Right ventricle myocardium superior (tissue), 1 donor: Measurements from ENCODE around the gene RNF41. TPM values are rescaled to one million over a fixed set of nuclear protein-coding genes. Genes with fewer than 3 reads are reported as not detected.
A peak's percentile ranks its signal among the peaks of the same experiment; 100 is the strongest.

Experiments
- ATAC-seq: fragments of 200-7000 bp; cut with Tn5 transposase; one replicate; pipeline ENCODE4 v1.9.1; 2020; ENCODE audit warnings: mild to moderate bottlenecking; ENCODE audit not compliant: poor library complexity
- DNase-seq: peaks from one replicate; pipeline ENCODE4 v3.0.0-alpha.2; 2020
- intact Hi-C: fragments of 100-400 bp; cut with DNase I; formaldehyde crosslinking; loops from one replicate; pipeline ENCODE4 v1.11.2; 2022
- total RNA-seq: library from RNA; stranded (reverse); fragmentation: NEBNext Ultra II Directional; extraction: Animal tissue kit (Norgen Biotek cat#: 25700); gene quantifications from one replicate; pipeline ENCODE4 v1.2.1, GENCODE V29; 2021
- donor health status: DM: no; HTN: yes; CAD: no; lungs with severe emphysema.

Gene RNF41
- total RNA-seq, 1 donor from 2014 or later = 48.1 TPM

GRCh38 chr12:56252649-56253048, 30.9 kb upstream of the RNF41 start:
- intact Hi-C loops = no loop called here
- ATAC-seq (no peak), DNase-seq (no peak)

- intact Hi-C loops = no loop called here
- no peak for DNase-seq
- no peak for ATAC-seq
Observed at GRCh38 chr12:56248711-56249110, 27.0 kb upstream of the RNF41 start.

- peak; percentile 30 for DNase-seq
- intact Hi-C loops = no loop called here
- no peak for ATAC-seq
Observed at GRCh38 chr12:56247923-56248322, 26.2 kb upstream of the RNF41 start.

GRCh38 chr12:56244494-56244893, 22.8 kb upstream of the RNF41 start:
- DNase-seq = no peak
- intact Hi-C loops = no loop called here
- ATAC-seq = no peak

- intact Hi-C loops = no loop called here
- no peak for DNase-seq
- ATAC-seq = peak; percentile 48
Observed at GRCh38 chr12:56243731-56244181, 22.0 kb upstream of the RNF41 start.

- intact Hi-C loops = no loop called here
- ATAC-seq = no peak
- no peak for DNase-seq
Observed at GRCh38 chr12:56242986-56243385, 21.3 kb upstream of the RNF41 start.

GRCh38 chr12:56241424-56242303, 19.9 kb upstream of the RNF41 start:
- DNase-seq (no peak), ATAC-seq (no peak)
- intact Hi-C loops = no loop called here

GRCh38 chr12:56237552-56237951, 15.8 kb upstream of the RNF41 start:
- DNase-seq (no peak), ATAC-seq (no peak)
- intact Hi-C loops = no loop called here

- ATAC-seq (no peak), DNase-seq (no peak)
- intact Hi-C loops = no loop called here
Observed at GRCh38 chr12:56236985-56237384, 15.3 kb upstream of the RNF41 start.

- DNase-seq (no peak), ATAC-seq (no peak)
- intact Hi-C loops = no loop called here
Observed at GRCh38 chr12:56236091-56236490, 14.4 kb upstream of the RNF41 start.

GRCh38 chr12:56234746-56235436, 13.2 kb upstream of the RNF41 start:
- no peak for ATAC-seq
- intact Hi-C loops = no loop called here
- DNase-seq = no peak

GRCh38 chr12:56231184-56231582, 9.5 kb upstream of the RNF41 start:
- no peak for DNase-seq
- ATAC-seq = no peak
- intact Hi-C loops = no loop called here

GRCh38 chr12:56230432-56231183, 8.9 kb upstream of the RNF41 start:
- intact Hi-C loops = no loop called here
- ATAC-seq = peak; percentile 11
- no peak for DNase-seq

GRCh38 chr12:56229916-56230431, 8.3 kb upstream of the RNF41 start, which contains the start of gene SLC39A5:
Gene SLC39A5, plus strand, starts transcription at chr12:56230051. Its CDS starts 1,224 bp downstream, at chr12:56231275.
- no peak for ATAC-seq
- intact Hi-C loops = no loop called here
- DNase-seq = no peak

- ATAC-seq = no peak
- DNase-seq = no peak
- intact Hi-C loops = no loop called here
Observed at GRCh38 chr12:56229082-56229481, 7.4 kb upstream of the RNF41 start.

- DNase-seq (no peak), ATAC-seq (no peak)
- intact Hi-C loops = no loop called here
Observed at GRCh38 chr12:56224954-56225353, 3.2 kb upstream of the RNF41 start.

- DNase-seq = peak; percentile 99
- intact Hi-C loops = no loop called here
- ATAC-seq = peak; percentile 87
Observed at GRCh38 chr12:56224102-56224701, 2.5 kb upstream of the RNF41 start, which contains the start of gene NABP2. Gene NABP2, plus strand, starts transcription at chr12:56224342. Its CDS starts 515 bp downstream, at chr12:56224857.

GRCh38 chr12:56223571-56224101, 1.9 kb upstream of the RNF41 start:
- DNase-seq (no peak), ATAC-seq (peak; percentile 0)
- intact Hi-C loops = loop anchor here (2.0 kb wide), 2 partner anchors 33 to 105 kb away; partner anchors contain the start of gene ZC3H10
